ENCODE data around the gene MAP3K14.

The MAP3K14 gene

GRCh38 chr17:45300060-45300751, 16.6 kb downstream of the MAP3K14 start:
- Histone ChIP-seq H2AFZ (ENCODE audit: low read length) (no peak overlapping the region), H3K9me3 (replicated peaks; ENCODE audit: insufficient read depth, low read length) (no peaks in the 10 kb centered on the region), H4K20me1 (ENCODE audit: insufficient read depth, low read length) (0 out of 2 replicates have a peak, but pooled peaks cover 5% of the 10 kb centered on the region), H3K9me2 (replicated peaks; ENCODE audit: insufficient read depth, low read length) (no peaks in the 10 kb centered on the region), H3K4me2 (ENCODE audit: low read depth, low read length) (no peak overlapping the region), H3K79me2 (ENCODE audit: low read length) (peaks cover 98% of the 10 kb centered on the region), H3K9ac (ENCODE audit: low read length) (no peak overlapping the region), H3K36me3 (replicated peaks; ENCODE audit: insufficient read depth, low read length) (no peaks in the 10 kb centered on the region), H3K4me3 (ENCODE audit: low read length) (no peak overlapping the region), H3F3A (ENCODE audit: insufficient read depth, low read length) (peaks cover 20% of the 10 kb centered on the region), H3K27me3 (replicated peaks; ENCODE audit: insufficient read depth, low read length) (no peaks in the 10 kb centered on the region), H3K4me1 (ENCODE audit: low read length) (peaks cover 21% of the 10 kb centered on the region; the same call in 1 of the 2 replicates), H3K27ac (ENCODE audit: low read length) (no peak overlapping the region)
- DNase-seq = no peak
- TF ChIP-seq EZH2phosphoT487 (IDR thresholded peaks at IDR 0.05; ENCODE audit: low read length) = no peak
- no peak for TF ChIP-seq EZH2 (optimal IDR thresholded peaks at IDR 0.05; ENCODE audit: low read depth, low read length)
- no peak for TF ChIP-seq CTCF (IDR thresholded peaks at IDR 0.05; ENCODE audit: low read length)

DNA sequence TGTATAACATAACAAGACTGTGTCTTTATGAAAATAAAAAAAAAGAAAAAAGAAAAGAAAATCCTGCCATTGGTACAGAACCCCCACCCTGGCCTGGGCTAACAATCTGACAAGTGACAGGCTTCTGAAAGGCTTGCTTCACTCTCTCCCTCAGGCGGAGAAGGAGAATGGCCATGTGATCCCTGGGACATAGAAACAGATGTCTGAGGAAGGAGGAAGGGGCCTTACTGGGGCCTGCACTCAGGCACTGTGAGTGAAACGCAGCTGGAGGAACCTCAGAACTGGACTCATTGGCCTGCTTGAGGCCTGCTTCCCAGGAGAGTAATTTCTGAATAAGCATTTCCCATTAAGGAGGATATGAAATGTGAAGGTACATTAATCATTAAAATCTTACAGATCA, 17.5 kb downstream of the MAP3K14 start:
- no peak for DNase-seq
- H3K36me3 ChIP-seq (replicated peaks; ENCODE audit: insufficient read depth, low read length) = no peaks in the 10 kb centered on the region
- H3K27ac ChIP-seq (ENCODE audit: low read length) = no peak overlapping the region
- no peak overlapping the region for H3K9ac ChIP-seq (ENCODE audit: low read length)
- H3K4me3 ChIP-seq (ENCODE audit: low read length) = no peak overlapping the region
- no peak overlapping the region for H3K4me2 ChIP-seq (ENCODE audit: low read depth, low read length)
- TF ChIP-seq EZH2phosphoT487 (IDR thresholded peaks at IDR 0.05; ENCODE audit: low read length) (no peak), EZH2 (optimal IDR thresholded peaks at IDR 0.05; ENCODE audit: low read depth, low read length) (no peak), CTCF (IDR thresholded peaks at IDR 0.05; ENCODE audit: low read length) (no peak)
- peaks cover 21% of the 10 kb centered on the region; the same call in 1 of the 2 replicates for H3K4me1 ChIP-seq (ENCODE audit: low read length)
- 0 out of 2 replicates have a peak, but pooled peaks cover 5% of the 10 kb centered on the region for H4K20me1 ChIP-seq (ENCODE audit: insufficient read depth, low read length)
- H3K9me3 ChIP-seq (replicated peaks; ENCODE audit: insufficient read depth, low read length) = no peaks in the 10 kb centered on the region
- no peaks in the 10 kb centered on the region for H3K27me3 ChIP-seq (replicated peaks; ENCODE audit: insufficient read depth, low read length)
- peaks cover 20% of the 10 kb centered on the region for H3F3A ChIP-seq (ENCODE audit: insufficient read depth, low read length)
- no peak overlapping the region for H2AFZ ChIP-seq (ENCODE audit: low read length)
- no peaks in the 10 kb centered on the region for H3K9me2 ChIP-seq (replicated peaks; ENCODE audit: insufficient read depth, low read length)
- peaks cover 99% of the 10 kb centered on the region for H3K79me2 ChIP-seq (ENCODE audit: low read length)

DNA sequence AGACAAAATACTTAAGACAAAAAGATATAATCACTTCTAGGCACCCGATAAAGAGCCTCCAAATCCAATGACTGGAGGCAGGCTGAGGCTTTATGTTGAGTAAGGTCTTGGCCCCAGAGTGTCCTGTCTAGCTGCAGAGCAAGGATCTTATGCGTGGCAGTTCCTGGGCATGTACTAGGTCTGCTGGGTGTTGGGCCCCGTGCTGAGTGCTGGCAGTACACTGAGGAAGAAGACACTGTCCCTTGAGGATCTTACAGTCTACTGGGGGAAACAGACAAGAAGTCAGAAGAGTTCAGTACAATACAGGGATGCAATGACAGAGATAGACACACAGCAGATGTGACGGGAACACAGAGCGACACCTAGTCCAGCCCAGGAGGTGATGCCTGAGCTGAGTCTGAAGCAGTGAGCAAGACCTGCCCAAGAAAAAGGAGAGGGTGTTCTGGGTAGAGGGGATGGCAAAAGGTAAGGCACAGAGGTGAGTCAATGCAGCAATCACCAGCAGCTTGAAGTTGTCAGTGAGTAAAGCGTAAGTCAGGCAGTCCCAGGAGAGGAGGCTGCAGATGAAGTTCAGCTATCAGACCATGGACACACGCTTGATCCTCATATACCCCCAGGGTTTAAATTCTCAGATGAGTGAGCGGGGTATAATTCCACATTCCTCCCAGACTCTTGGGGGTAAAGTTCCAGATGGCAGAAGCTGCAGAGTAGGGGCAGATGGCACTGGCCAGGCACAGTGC, 18.1 kb downstream of the MAP3K14 start:
- Histone ChIP-seq H3K27me3 (replicated peaks; ENCODE audit: insufficient read depth, low read length) (no peaks in the 10 kb centered on the region), H3K9ac (ENCODE audit: low read length) (no peak overlapping the region), H3K4me2 (ENCODE audit: low read depth, low read length) (no peak overlapping the region), H3F3A (ENCODE audit: insufficient read depth, low read length) (peaks cover 16% of the 10 kb centered on the region), H3K36me3 (replicated peaks; ENCODE audit: insufficient read depth, low read length) (no peaks in the 10 kb centered on the region), H3K4me1 (ENCODE audit: low read length) (peaks cover 21% of the 10 kb centered on the region; the same call in 1 of the 2 replicates), H3K9me2 (replicated peaks; ENCODE audit: insufficient read depth, low read length) (no peaks in the 10 kb centered on the region), H2AFZ (ENCODE audit: low read length) (no peak overlapping the region), H3K9me3 (replicated peaks; ENCODE audit: insufficient read depth, low read length) (no peaks in the 10 kb centered on the region), H4K20me1 (ENCODE audit: insufficient read depth, low read length) (peaks cover 10% of the 10 kb centered on the region; the same call in 1 of the 2 replicates), H3K27ac (ENCODE audit: low read length) (no peak overlapping the region), H3K79me2 (ENCODE audit: low read length) (peaks cover 99% of the 10 kb centered on the region), H3K4me3 (ENCODE audit: low read length) (no peak overlapping the region)
- TF ChIP-seq EZH2 (optimal IDR thresholded peaks at IDR 0.05; ENCODE audit: low read depth, low read length) = no peak
- no peak for TF ChIP-seq CTCF (IDR thresholded peaks at IDR 0.05; ENCODE audit: low read length)
- TF ChIP-seq EZH2phosphoT487 (IDR thresholded peaks at IDR 0.05; ENCODE audit: low read length) = no peak
- no peak for DNase-seq

Data from MM.1S (cell line).